Measurements from ENCODE around the gene USP17L29. TPM values are rescaled to one million over a fixed set of nuclear protein-coding genes. Genes with fewer than 3 reads are reported as not detected.
"Not testable (repeated sequence)": the region's sequence is repeated elsewhere in the genome, so short reads cannot be mapped to it uniquely, and the experiment has no call there.

USP17L29 gene
- not detected for total RNA-seq

GRCh38 chr4:9353338-9353737 is at the start of gene USP17L29:
USP17L29 (plus strand) TSS chr4:9353638; CDS start chr4:9353638, 0 bp downstream.
- DNase-seq (ENCODE audit: low spot score); ATAC-seq; intact Hi-C loops (cut with DNase I): not testable (repeated sequence)

GRCh38 chr4:9324191-9324590 is 29.2 kb upstream of the USP17L29 start:
- DNase-seq (ENCODE audit: low spot score); intact Hi-C loops (cut with DNase I); ATAC-seq: not testable (repeated sequence)

- DNase-seq (ENCODE audit: low spot score); ATAC-seq; intact Hi-C loops (cut with DNase I): not testable (repeated sequence)
Observed at GRCh38 chr4:9324865-9325264, 28.6 kb upstream of the USP17L29 start, which contains the start of gene USP17L24. USP17L24 (plus strand) TSS chr4:9325165; CDS start chr4:9325165, 0 bp downstream.

GRCh38 chr4:9329611-9330010 is 23.8 kb upstream of the USP17L29 start, which contains the start of gene USP17L25:
USP17L25 (plus strand) TSS chr4:9329911; CDS start chr4:9329911, 0 bp downstream.
- intact Hi-C loops (cut with DNase I); DNase-seq (ENCODE audit: low spot score); ATAC-seq: not testable (repeated sequence)

- intact Hi-C loops (cut with DNase I); ATAC-seq; DNase-seq (ENCODE audit: low spot score): not testable (repeated sequence)
Observed at GRCh38 chr4:9334358-9334757, 19.1 kb upstream of the USP17L29 start, which contains the start of gene USP17L26. USP17L26 (plus strand) TSS chr4:9334658; CDS start chr4:9334658, 0 bp downstream.

GRCh38 chr4:9339103-9339502 is 14.3 kb upstream of the USP17L29 start, which contains the start of gene USP17L5:
USP17L5 (plus strand) TSS chr4:9339403; CDS start chr4:9339403, 0 bp downstream.
- DNase-seq (ENCODE audit: low spot score); intact Hi-C loops (cut with DNase I); ATAC-seq: not testable (repeated sequence)

GRCh38 chr4:9343848-9344247 is 9.6 kb upstream of the USP17L29 start, which contains the start of gene USP17L27:
USP17L27 (plus strand) TSS chr4:9344148; CDS start chr4:9344148, 0 bp downstream.
- DNase-seq (ENCODE audit: low spot score); intact Hi-C loops (cut with DNase I); ATAC-seq: not testable (repeated sequence)

GRCh38 chr4:9348593-9348992 is 4.8 kb upstream of the USP17L29 start, which contains the start of gene USP17L28:
USP17L28 (plus strand) TSS chr4:9348893; CDS start chr4:9348893, 0 bp downstream.
- intact Hi-C loops (cut with DNase I); DNase-seq (ENCODE audit: low spot score); ATAC-seq: not testable (repeated sequence)

- intact Hi-C loops (cut with DNase I); DNase-seq (ENCODE audit: low spot score): not testable (repeated sequence)
Observed at GRCh38 chr4:9350866-9351265, 2.6 kb upstream of the USP17L29 start.

GRCh38 chr4:9362829-9363228 is 9.4 kb downstream of the USP17L29 start, which contains the start of gene USP17L30:
USP17L30 (plus strand) TSS chr4:9363129; CDS start chr4:9363129, 0 bp downstream.
- intact Hi-C loops (cut with DNase I); ATAC-seq; DNase-seq (ENCODE audit: low spot score): not testable (repeated sequence)

More at GRCh38 chr4:9350866-9351265, 2.6 kb upstream of the USP17L29 start:
- not testable (repeated sequence) for ATAC-seq

- intact Hi-C loops (cut with DNase I); DNase-seq (ENCODE audit: low spot score); ATAC-seq: not testable (repeated sequence)
Observed at GRCh38 chr4:9379881-9380280, 26.4 kb downstream of the USP17L29 start.

- DNase-seq (ENCODE audit: low spot score): peak; percentile 66
- intact Hi-C loops (cut with DNase I): not testable (repeated sequence)
Observed at GRCh38 chr4:9381012-9381534, 27.6 kb downstream of the USP17L29 start.

GRCh38 chr4:9384126-9384525 is 30.7 kb downstream of the USP17L29 start:
- intact Hi-C loops (cut with DNase I): no loop called here
- no peak for DNase-seq (ENCODE audit: low spot score)
- no peak for ATAC-seq

More at GRCh38 chr4:9381012-9381534, 27.6 kb downstream of the USP17L29 start:
- not testable (repeated sequence) for ATAC-seq

GRCh38 chr4:9389001-9389400 is 35.6 kb downstream of the USP17L29 start:
- intact Hi-C loops (cut with DNase I); ATAC-seq; DNase-seq (ENCODE audit: low spot score): not testable (repeated sequence)

Other genes starting within 250 kb of the USP17L29 start
- not detected for gene FAM90A26, start 183.2 kb upstream of the USP17L29 start, total RNA-seq
- gene USP17L10, start 143.0 kb upstream of the USP17L29 start, total RNA-seq: not detected
- not detected for gene USP17L11, start 138.2 kb upstream of the USP17L29 start, total RNA-seq
- not detected for gene USP17L12, start 133.5 kb upstream of the USP17L29 start, total RNA-seq
- gene USP17L13, start 128.7 kb upstream of the USP17L29 start, total RNA-seq: not detected
- gene USP17L15, start 119.3 kb upstream of the USP17L29 start, total RNA-seq: not detected
- not detected for gene USP17L17, start 109.8 kb upstream of the USP17L29 start, total RNA-seq
- not detected for gene USP17L18, start 105.0 kb upstream of the USP17L29 start, total RNA-seq
- not detected for gene USP17L19, start 100.3 kb upstream of the USP17L29 start, total RNA-seq
- gene USP17L20, start 95.5 kb upstream of the USP17L29 start, total RNA-seq: not detected
- not detected for gene USP17L21, start 90.8 kb upstream of the USP17L29 start, total RNA-seq
- not detected for gene USP17L22, start 86.0 kb upstream of the USP17L29 start, total RNA-seq
- not detected for gene USP17L24, start 28.5 kb upstream of the USP17L29 start, total RNA-seq
- gene USP17L25, start 23.7 kb upstream of the USP17L29 start, total RNA-seq: not detected
- not detected for gene USP17L26, start 19.0 kb upstream of the USP17L29 start, total RNA-seq
- gene USP17L5, start 14.2 kb upstream of the USP17L29 start, total RNA-seq: not detected
- gene USP17L27, start 9.5 kb upstream of the USP17L29 start, total RNA-seq: not detected
- gene USP17L28, start 4.7 kb upstream of the USP17L29 start, total RNA-seq: not detected
- gene USP17L30, start 9.5 kb downstream of the USP17L29 start, total RNA-seq: not detected
- gene DEFB131A, start 90.8 kb downstream of the USP17L29 start, total RNA-seq: not detected